ENCODE measurements around the gene RNF212B.

RNF212B gene

DNA sequence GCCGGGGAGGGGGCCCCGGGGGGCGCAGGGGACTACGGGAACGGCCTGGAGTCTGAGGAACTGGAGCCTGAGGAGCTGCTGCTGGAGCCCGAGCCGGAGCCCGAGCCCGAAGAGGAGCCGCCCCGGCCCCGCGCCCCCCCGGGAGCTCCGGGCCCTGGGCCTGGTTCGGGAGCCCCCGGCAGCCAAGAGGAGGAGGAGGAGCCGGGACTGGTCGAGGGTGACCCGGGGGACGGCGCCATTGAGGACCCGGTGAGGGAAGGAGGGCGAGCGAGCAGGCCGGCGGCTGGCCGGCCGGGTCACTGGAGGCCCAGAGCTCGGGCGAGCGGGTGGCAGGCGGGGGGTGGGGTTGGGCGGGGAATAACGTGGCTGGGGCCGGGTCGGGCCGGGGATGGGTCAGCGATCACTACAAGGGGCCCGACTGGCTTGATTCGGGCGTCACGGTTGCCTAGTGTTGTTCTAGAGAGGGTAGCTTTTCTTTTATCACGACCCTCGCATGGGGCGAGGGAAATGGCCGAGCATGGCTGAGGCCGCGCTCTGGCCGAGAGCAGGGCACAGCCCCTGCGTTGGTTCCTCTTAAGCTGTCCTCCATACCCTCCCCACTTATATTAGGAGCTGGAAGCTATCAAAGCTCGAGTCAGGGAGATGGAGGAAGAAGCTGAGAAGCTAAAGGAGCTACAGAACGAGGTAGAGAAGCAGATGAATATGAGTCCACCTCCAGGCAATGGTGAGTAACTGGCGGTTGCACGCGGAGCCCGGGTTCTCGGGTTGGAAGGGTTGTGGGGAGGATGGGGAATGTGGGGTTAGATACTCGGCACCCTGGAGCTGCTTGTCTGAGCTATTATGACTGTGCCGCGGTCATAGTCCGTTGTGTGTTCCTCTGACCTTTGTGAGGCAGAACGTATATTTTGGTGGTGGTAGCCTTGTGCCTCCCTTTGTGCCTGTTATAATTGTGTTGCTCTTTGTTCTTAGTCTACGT is 84.1 kb downstream of the RNF212B start:
- peak; percentile 48 for DNase-seq

All from activated CD4-positive, alpha-beta T cell treated with anti-CD3 and anti-CD28 coated beads, Interleukin-2, amount 50 U/mL, for 1 hour (primary cell).